Body of pancreas (tissue), 4 donors: Measurements from ENCODE around the gene KCTD15.

Experiments used
- POLR2A ChIP-seq, 3 donors: fragments of 450-650 bp; IDR thresholded peaks; one replicate each; pipeline ENCODE4 v1.6.1; 2016; ENCODE audit warnings: antibody characterized with exemption in 3 of 3, mild to moderate bottlenecking in 2 of 3
- TF ChIP-seq, protein P1 (sequence below), 7 experiments: fragments of 450-650 bp in 4 of 7; fragments of 200-600 bp in 3 of 7; sonication (generic) in 3 of 7; IDR thresholded peaks; one replicate each; pipeline ENCODE4 v1.5.1; 2016 to 2019; ENCODE audit warnings: antibody characterized with exemption in 7 of 7

DNA sequence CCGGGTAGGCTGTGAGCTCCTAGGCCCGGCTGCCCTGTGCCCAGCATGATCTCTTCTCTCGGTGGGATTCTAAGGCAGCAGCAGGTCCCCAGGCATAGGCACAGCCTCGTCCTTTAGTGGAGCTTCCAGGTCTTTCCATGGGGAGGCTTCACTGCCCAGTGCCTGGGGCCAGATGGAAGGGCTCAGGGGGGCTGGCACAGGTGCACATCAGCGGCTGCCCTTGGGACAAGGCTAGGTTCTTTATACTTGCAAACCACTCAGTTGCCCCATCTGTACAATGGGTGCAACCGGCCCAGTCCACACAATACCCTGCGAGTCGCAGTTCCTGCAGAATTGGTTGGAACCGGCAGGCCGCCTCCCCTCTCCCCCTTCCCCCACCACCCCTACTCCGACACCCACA lies 14.2 kb downstream of the KCTD15 start:
- TF ChIP-seq, protein P1, sequence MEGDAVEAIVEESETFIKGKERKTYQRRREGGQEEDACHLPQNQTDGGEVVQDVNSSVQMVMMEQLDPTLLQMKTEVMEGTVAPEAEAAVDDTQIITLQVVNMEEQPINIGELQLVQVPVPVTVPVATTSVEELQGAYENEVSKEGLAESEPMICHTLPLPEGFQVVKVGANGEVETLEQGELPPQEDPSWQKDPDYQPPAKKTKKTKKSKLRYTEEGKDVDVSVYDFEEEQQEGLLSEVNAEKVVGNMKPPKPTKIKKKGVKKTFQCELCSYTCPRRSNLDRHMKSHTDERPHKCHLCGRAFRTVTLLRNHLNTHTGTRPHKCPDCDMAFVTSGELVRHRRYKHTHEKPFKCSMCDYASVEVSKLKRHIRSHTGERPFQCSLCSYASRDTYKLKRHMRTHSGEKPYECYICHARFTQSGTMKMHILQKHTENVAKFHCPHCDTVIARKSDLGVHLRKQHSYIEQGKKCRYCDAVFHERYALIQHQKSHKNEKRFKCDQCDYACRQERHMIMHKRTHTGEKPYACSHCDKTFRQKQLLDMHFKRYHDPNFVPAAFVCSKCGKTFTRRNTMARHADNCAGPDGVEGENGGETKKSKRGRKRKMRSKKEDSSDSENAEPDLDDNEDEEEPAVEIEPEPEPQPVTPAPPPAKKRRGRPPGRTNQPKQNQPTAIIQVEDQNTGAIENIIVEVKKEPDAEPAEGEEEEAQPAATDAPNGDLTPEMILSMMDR (IDR thresholded peaks at IDR 0.05): no peak
- no peak for TF ChIP-seq POLR2A (IDR thresholded peaks at IDR 0.05)
